Measurements from ENCODE around the gene IFITM2.

The IFITM2 gene

GRCh38 chr11:298406-299065 lies 9.1 kb upstream of the IFITM2 start:
- Histone ChIP-seq H3K14ac (ENCODE audit: low read length in 2 of 2) (no peak overlapping the region), H3K27me3 (ENCODE audit: control insufficient read depth in 1 of 2, insufficient read depth in 1 of 2, low read length in 2 of 2) (peaks cover 0 to 53% of the 10 kb centered on the region in 2 experiments), H2BK120ac (ENCODE audit: low read depth, low read length) (no peak overlapping the region), H2AFZ (ENCODE audit: low read depth, low read length) (no peak overlapping the region), H2BK15ac (ENCODE audit: low read depth, poor library complexity, severe bottlenecking) (no peak overlapping the region), H3K9ac (ENCODE audit: low read length) (no peak overlapping the region), H3K23ac (ENCODE audit: low read length in 2 of 2) (no peak overlapping the region), H3K4me1 (ENCODE audit: control insufficient read depth, insufficient read depth, low read depth, low read length) (peaks cover 8% of the 10 kb centered on the region), H2BK5ac (ENCODE audit: low read depth, low read length, poor library complexity, severe bottlenecking) (no peak overlapping the region), H2AK5ac (ENCODE audit: low read length, severe bottlenecking) (no peak overlapping the region), H4K8ac (ENCODE audit: low read length) (no peak overlapping the region), H3K79me1 (replicated peaks; ENCODE audit: low read length, poor library complexity, severe bottlenecking) (no peaks in the 10 kb centered on the region), H3K4ac (ENCODE audit: low read depth in 1 of 2, low read length in 2 of 2) (no peak overlapping the region), H3K36me3 (ENCODE audit: control insufficient read depth in 1 of 2, insufficient read depth in 2 of 2, low read depth in 1 of 2, low read length in 2 of 2) (peaks cover 0 to 26% of the 10 kb centered on the region in 2 experiments), H3K9me3 (ENCODE audit: control insufficient read depth, low read length) (no peaks in the 10 kb centered on the region), H2BK12ac (ENCODE audit: low read length in 2 of 2) (no peak overlapping the region), H3K18ac (ENCODE audit: low read depth in 1 of 2, low read length in 2 of 2) (no peak overlapping the region), H3K4me2 (ENCODE audit: low read length, poor library complexity, severe bottlenecking) (no peak overlapping the region), H3K4me3 (ENCODE audit: insufficient read depth in 1 of 2, low read depth in 1 of 2, low read length in 2 of 2) (no peak overlapping the region), H4K91ac (ENCODE audit: low read length) (peak overlapping the region; percentile 53), H3K27ac (ENCODE audit: low read length, poor library complexity, severe bottlenecking) (no peak overlapping the region)
- WGBS: 96% methylated on average over 14 of the region's 15 CpGs
- no peak for DNase-seq

GRCh38 chr11:299081-299891 lies 8.3 kb upstream of the IFITM2 start, which contains the start of gene IFITM5:
TSS of gene IFITM5 (minus strand) at chr11:299526. CDS start at chr11:299490, 36 bp downstream.
- Histone ChIP-seq H3K27me3 (ENCODE audit: control insufficient read depth in 1 of 2, insufficient read depth in 1 of 2, low read length in 2 of 2) (peaks cover 0 to 53% of the 10 kb centered on the region in 2 experiments), H2BK12ac (ENCODE audit: low read length in 2 of 2) (no peak within 1 kb of the TSS), H3K4me2 (ENCODE audit: low read length, poor library complexity, severe bottlenecking) (no peak within 1 kb of the TSS), H2BK120ac (ENCODE audit: low read depth, low read length) (no peak within 1 kb of the TSS), H3K36me3 (ENCODE audit: control insufficient read depth in 1 of 2, insufficient read depth in 2 of 2, low read depth in 1 of 2, low read length in 2 of 2) (peaks cover 0 to 18% of the 10 kb centered on the region in 2 experiments), H3K23ac (ENCODE audit: low read length in 2 of 2) (no peak within 1 kb of the TSS), H3K4me1 (ENCODE audit: control insufficient read depth, insufficient read depth, low read depth, low read length) (peaks cover 3% of the 10 kb centered on the region), H3K9ac (ENCODE audit: low read length) (no peak within 1 kb of the TSS), H4K8ac (ENCODE audit: low read length) (no peak within 1 kb of the TSS), H3K14ac (ENCODE audit: low read length in 2 of 2) (no peak within 1 kb of the TSS), H3K4ac (ENCODE audit: low read depth in 1 of 2, low read length in 2 of 2) (no peak within 1 kb of the TSS), H2BK5ac (ENCODE audit: low read depth, low read length, poor library complexity, severe bottlenecking) (no peak within 1 kb of the TSS), H3K27ac (ENCODE audit: low read length, poor library complexity, severe bottlenecking) (no peak within 1 kb of the TSS), H3K18ac (ENCODE audit: low read depth in 1 of 2, low read length in 2 of 2) (no peak within 1 kb of the TSS), H2BK15ac (ENCODE audit: low read depth, poor library complexity, severe bottlenecking) (peak within 1 kb of the TSS; percentile 31), H3K4me3 (ENCODE audit: insufficient read depth in 1 of 2, low read depth in 1 of 2, low read length in 2 of 2) (no peak within 1 kb of the TSS), H4K91ac (ENCODE audit: low read length) (peak within 1 kb of the TSS; percentile 53), H2AFZ (ENCODE audit: low read depth, low read length) (no peak within 1 kb of the TSS), H3K9me3 (ENCODE audit: control insufficient read depth, low read length) (no peaks in the 10 kb centered on the region), H2AK5ac (ENCODE audit: low read length, severe bottlenecking) (no peak within 1 kb of the TSS), H3K79me1 (replicated peaks; ENCODE audit: low read length, poor library complexity, severe bottlenecking) (no peaks in the 10 kb centered on the region)
- 84% methylated on average over 31 of the region's 40 CpGs for WGBS
- no peak for DNase-seq

- DNase-seq: no peak
- no peak overlapping the region for H3K4me3 ChIP-seq (ENCODE audit: insufficient read depth in 1 of 2, low read depth in 1 of 2, low read length in 2 of 2)
- H3K23ac ChIP-seq (ENCODE audit: low read length in 2 of 2): no peak overlapping the region
- no peak overlapping the region for H2BK120ac ChIP-seq (ENCODE audit: low read depth, low read length)
- H3K27me3 ChIP-seq (ENCODE audit: control insufficient read depth in 1 of 2, insufficient read depth in 1 of 2, low read length in 2 of 2): peaks cover 0 to 49% of the 10 kb centered on the region in 2 experiments
- no peak overlapping the region for H2AK5ac ChIP-seq (ENCODE audit: low read length, severe bottlenecking)
- H3K9ac ChIP-seq (ENCODE audit: low read length): no peak overlapping the region
- no peaks in the 10 kb centered on the region for H3K79me1 ChIP-seq (replicated peaks; ENCODE audit: low read length, poor library complexity, severe bottlenecking)
- H2AFZ ChIP-seq (ENCODE audit: low read depth, low read length): no peak overlapping the region
- H2BK15ac ChIP-seq (ENCODE audit: low read depth, poor library complexity, severe bottlenecking): peak overlapping the region; percentile 31
- H3K36me3 ChIP-seq (ENCODE audit: control insufficient read depth in 1 of 2, insufficient read depth in 2 of 2, low read depth in 1 of 2, low read length in 2 of 2): peaks cover 0 to 9% of the 10 kb centered on the region in 2 experiments
- H3K4me2 ChIP-seq (ENCODE audit: low read length, poor library complexity, severe bottlenecking): no peak overlapping the region
- H4K91ac ChIP-seq (ENCODE audit: low read length): no peak overlapping the region
- no peak overlapping the region for H3K27ac ChIP-seq (ENCODE audit: low read length, poor library complexity, severe bottlenecking)
- H2BK12ac ChIP-seq (ENCODE audit: low read length in 2 of 2): no peak overlapping the region
- H4K8ac ChIP-seq (ENCODE audit: low read length): no peak overlapping the region
- no peak overlapping the region for H3K14ac ChIP-seq (ENCODE audit: low read length in 2 of 2)
- no peak overlapping the region for H3K4ac ChIP-seq (ENCODE audit: low read depth in 1 of 2, low read length in 2 of 2)
- H3K4me1 ChIP-seq (ENCODE audit: control insufficient read depth, insufficient read depth, low read depth, low read length): peaks cover 3% of the 10 kb centered on the region
- no peak overlapping the region for H2BK5ac ChIP-seq (ENCODE audit: low read depth, low read length, poor library complexity, severe bottlenecking)
- WGBS: 72% methylated on average over 20 of the region's 20 CpGs
- H3K9me3 ChIP-seq (ENCODE audit: control insufficient read depth, low read length): no peaks in the 10 kb centered on the region
- no peak overlapping the region for H3K18ac ChIP-seq (ENCODE audit: low read depth in 1 of 2, low read length in 2 of 2)
Measured at GRCh38 chr11:299951-300735, 7.5 kb upstream of the IFITM2 start.

- Histone ChIP-seq H3K4ac (ENCODE audit: low read depth in 1 of 2, low read length in 2 of 2) (no peak overlapping the region), H2BK12ac (ENCODE audit: low read length in 2 of 2) (no peak overlapping the region), H2BK15ac (ENCODE audit: low read depth, poor library complexity, severe bottlenecking) (no peak overlapping the region), H2BK120ac (ENCODE audit: low read depth, low read length) (no peak overlapping the region), H3K4me3 (ENCODE audit: insufficient read depth in 1 of 2, low read depth in 1 of 2, low read length in 2 of 2) (no peak overlapping the region), H3K4me2 (ENCODE audit: low read length, poor library complexity, severe bottlenecking) (no peak overlapping the region), H4K91ac (ENCODE audit: low read length) (no peak overlapping the region), H2AFZ (ENCODE audit: low read depth, low read length) (no peak overlapping the region), H3K9me3 (ENCODE audit: control insufficient read depth, low read length) (no peaks in the 10 kb centered on the region), H3K36me3 (ENCODE audit: control insufficient read depth in 1 of 2, insufficient read depth in 2 of 2, low read depth in 1 of 2, low read length in 2 of 2) (no peaks in the 10 kb centered on the region), H2AK5ac (ENCODE audit: low read length, severe bottlenecking) (no peak overlapping the region), H4K8ac (ENCODE audit: low read length) (no peak overlapping the region), H3K9ac (ENCODE audit: low read length) (no peak overlapping the region), H3K14ac (ENCODE audit: low read length in 2 of 2) (no peak overlapping the region), H3K27ac (ENCODE audit: low read length, poor library complexity, severe bottlenecking) (no peak overlapping the region), H3K4me1 (ENCODE audit: control insufficient read depth, insufficient read depth, low read depth, low read length) (peaks cover 12% of the 10 kb centered on the region), H3K18ac (ENCODE audit: low read depth in 1 of 2, low read length in 2 of 2) (no peak overlapping the region), H3K79me1 (replicated peaks; ENCODE audit: low read length, poor library complexity, severe bottlenecking) (peaks cover 2% of the 10 kb centered on the region), H2BK5ac (ENCODE audit: low read depth, low read length, poor library complexity, severe bottlenecking) (no peak overlapping the region), H3K27me3 (ENCODE audit: control insufficient read depth in 1 of 2, insufficient read depth in 1 of 2, low read length in 2 of 2) (peaks cover 0 to 23% of the 10 kb centered on the region in 2 experiments), H3K23ac (ENCODE audit: low read length in 2 of 2) (no peak overlapping the region)
- no peak for DNase-seq
- WGBS: 98% methylated on average over 12 of the region's 12 CpGs
Measured at GRCh38 chr11:303363-303762, 4.3 kb upstream of the IFITM2 start.
